CD14-positive monocyte (primary cell): Measurements from ENCODE around the gene BACH2. TPM values are rescaled to one million over a fixed set of nuclear protein-coding genes. Genes with fewer than 3 reads are reported as not detected.

ENCODE experiments used
- DNase-seq, 3 donors: peaks; one replicate each; pipeline ENCODE4 v3.0.0-alpha.2; 2011 to 2022
- H2AFZ ChIP-seq: 2 replicates; pipeline ENCODE4 v1.6.0; 2012; ENCODE audit warnings: mild to moderate bottlenecking, low read depth, low read length, inconsistent platforms; ENCODE audit not compliant: insufficient read depth, poor library complexity, severe bottlenecking
- H3K27ac ChIP-seq, 2 donors: 1 replicate in 1 of 2; 2 replicates in 1 of 2; pipeline ENCODE4 v1.5.1; 2012 to 2013; ENCODE audit warnings: low read length in 2 of 2, control low read depth in 1 of 2, inconsistent platforms in 1 of 2, low read depth in 1 of 2, mild to moderate bottlenecking in 1 of 2
- H3K27me3 ChIP-seq, 2 donors: one replicate each; pipeline versions ENCODE4 v1.6.0 to v1.6.1; 2011 to 2013; ENCODE audit warnings: low read length in 2 of 2; ENCODE audit not compliant: control insufficient read depth in 2 of 2, insufficient read depth in 2 of 2
- H3K36me3 ChIP-seq, 2 donors: replicated peaks in 1 of 2; 1 replicate in 1 of 2; 2 replicates in 1 of 2; pipeline versions ENCODE4 v1.5.1 to v1.6.1; 2012 to 2013; ENCODE audit warnings: low read length in 2 of 2, control low read depth in 1 of 2, inconsistent platforms in 1 of 2, mild to moderate bottlenecking in 1 of 2; ENCODE audit not compliant: insufficient read depth in 2 of 2, control insufficient read depth in 1 of 2
- H3K4me1 ChIP-seq, 2 donors: 1 replicate in 1 of 2; 2 replicates in 1 of 2; pipeline versions ENCODE4 v1.5.1 to v1.6.1; 2012 to 2013; ENCODE audit warnings: low read length in 2 of 2, control low read depth in 1 of 2, inconsistent platforms in 1 of 2, mild to moderate bottlenecking in 1 of 2, moderate library complexity in 1 of 2; ENCODE audit not compliant: insufficient read depth in 2 of 2, control insufficient read depth in 1 of 2
- H3K4me2 ChIP-seq: replicated peaks from 2 replicates; pipeline ENCODE3; 2012; ENCODE audit warnings: low read length, moderate library complexity, mild to moderate bottlenecking; ENCODE audit not compliant: poor library complexity, severe bottlenecking; ENCODE audit errors: extremely low read depth
- H3K4me3 ChIP-seq, 3 experiments: fragments of 200-600 bp in 1 of 3; sonication (generic) in 1 of 3; replicated peaks in 1 of 3; 1 replicate in 2 of 3; 2 replicates in 1 of 3; pipeline ENCODE4 v1.5.1; 2011 to 2013; ENCODE audit warnings: low read length in 3 of 3, mild to moderate bottlenecking in 3 of 3, control low read depth in 2 of 3, low read depth in 2 of 3, inconsistent platforms in 1 of 3, moderate library complexity in 1 of 3
- H3K79me2 ChIP-seq: 2 replicates; pipeline ENCODE4 v1.6.0; 2012; ENCODE audit warnings: mild to moderate bottlenecking, control low read depth, inconsistent platforms, low read length, moderate library complexity; ENCODE audit not compliant: insufficient read depth
- H3K9ac ChIP-seq: 2 replicates; pipeline ENCODE4 v1.6.0; 2017; ENCODE audit warnings: low read length, mild to moderate bottlenecking; ENCODE audit not compliant: insufficient read depth, poor library complexity, severe bottlenecking
- H3K9me3 ChIP-seq, 2 donors: replicated peaks in 1 of 2; 1 replicate in 1 of 2; 2 replicates in 1 of 2; pipeline versions ENCODE4 v1.5.1 to v1.6.1; 2012 to 2013; ENCODE audit warnings: low read length in 2 of 2, control low read depth in 1 of 2; ENCODE audit not compliant: control insufficient read depth in 1 of 2, insufficient read depth in 1 of 2
- H4K20me1 ChIP-seq: 2 replicates; pipeline ENCODE4 v1.6.0; 2012; ENCODE audit warnings: mild to moderate bottlenecking, low read length, control low read depth, moderate library complexity; ENCODE audit not compliant: insufficient read depth
- H3K27ac Mint-ChIP-seq, 7 donors: one replicate each; pipeline ENCODE4 v1.8.0; 2020; ENCODE audit warnings: mild to moderate bottlenecking in 7 of 7, mixed read lengths in 7 of 7, moderate library complexity in 6 of 7, inconsistent platforms in 2 of 7
- H3K27me3 Mint-ChIP-seq, 3 donors: one replicate each; pipeline ENCODE4 v1.8.0; 2021 to 2022; ENCODE audit warnings: low read depth in 3 of 3, mild to moderate bottlenecking in 3 of 3, mixed read lengths in 3 of 3, moderate library complexity in 3 of 3, inconsistent platforms in 1 of 3
- H3K36me3 Mint-ChIP-seq, 2 donors: one replicate each; pipeline ENCODE4 v1.8.0; 2020; ENCODE audit warnings: mixed read lengths in 2 of 2, inconsistent platforms in 1 of 2, mild to moderate bottlenecking in 1 of 2
- H3K4me1 Mint-ChIP-seq: one replicate; pipeline ENCODE4 v1.8.0; 2020; ENCODE audit warnings: mild to moderate bottlenecking, mixed read lengths
- H3K4me3 Mint-ChIP-seq, 2 donors: one replicate each; pipeline ENCODE4 v1.8.0; 2020; ENCODE audit warnings: mild to moderate bottlenecking in 2 of 2, mixed read lengths in 2 of 2, moderate library complexity in 1 of 2
- H3K9me3 Mint-ChIP-seq, 7 donors: one replicate each; pipeline ENCODE4 v1.8.0; 2020 to 2022; ENCODE audit warnings: mixed read lengths in 7 of 7, mild to moderate bottlenecking in 6 of 7, moderate library complexity in 6 of 7, inconsistent platforms in 2 of 7
- CTCF ChIP-seq: fragments of 200-600 bp; IDR thresholded peaks from one replicate; pipeline ENCODE4 v1.8.0; 2022; ENCODE audit warnings: antibody characterized with exemption, mild to moderate bottlenecking
- WGBS: methylation state at CpG from one replicate; pipeline ENCODE4 v1.1.5; 2013; ENCODE audit warnings: missing lambda C conversion rate; ENCODE audit not compliant: insufficient coverage; 5-methylcytosine and 5-hydroxymethylcytosine counted together
- intact Hi-C, 2 donors: fragments of 100-400 bp; cut with micrococcal nuclease; formaldehyde crosslinking; loops; one replicate each; pipeline versions ENCODE4 v1.15.0 to v1.15.1; 2023
- polyA plus RNA-seq, 3 donors: library from polyadenylated mRNA; depleted of rRNA in 1 of 3; unstranded in 2 of 3; stranded (reverse) in 1 of 3; fragments of 300-500 nt in 2 of 3; fragments of >200 nt in 1 of 3; fragmentation: Illumina TruSeq in 2 of 3; gene quantifications; 1 replicate in 2 of 3; 2 replicates in 1 of 3; pipeline ENCODE4 v1.2.3, GENCODE V29; 2012 to 2021

The BACH2 gene
- polyA plus RNA-seq, 3 donors = 0.04 to 0.09 (median 0.05) TPM

- DNase-seq = peak; percentile 72 to 93 (median 89)
- H3K27ac ChIP-seq = peak overlapping the region in 1 of 2 donors; percentile 64
- no peak overlapping the region for H3K9ac ChIP-seq
- peaks cover 0 to 6% of the 10 kb centered on the region in 2 donors for H3K36me3 Mint-ChIP-seq
- intact Hi-C loops = loop anchor here in 1 of 2 donors (10.0 kb wide), 1 partner anchor 762 kb away; no protein-coding TSS in a partner anchor
- no peaks in the 10 kb centered on the region for H3K9me3 ChIP-seq
- H3K4me3 Mint-ChIP-seq = no peak overlapping the region
- H3K27me3 ChIP-seq = no peaks in the 10 kb centered on the region
- peaks cover 59 to 60% of the 10 kb centered on the region in 2 donors for H3K4me1 ChIP-seq
- no peak overlapping the region for H3K4me3 ChIP-seq
- no peak overlapping the region for H2AFZ ChIP-seq
- H3K4me2 ChIP-seq = peak overlapping the region; percentile 31
- H3K4me1 Mint-ChIP-seq = peaks cover 71% of the 10 kb centered on the region
- no peak for TF ChIP-seq CTCF
- H3K36me3 ChIP-seq = no peaks in the 10 kb centered on the region
- no peaks in the 10 kb centered on the region for H4K20me1 ChIP-seq
- H3K27ac Mint-ChIP-seq = peak overlapping the region; percentile 67 to 95 (median 90)
- H3K79me2 ChIP-seq = no peaks in the 10 kb centered on the region
- H3K27me3 Mint-ChIP-seq = no peaks in the 10 kb centered on the region
- peaks cover 0 to 3% (median 0%) of the 10 kb centered on the region in 7 donors for H3K9me3 Mint-ChIP-seq
- WGBS = 0% methylated on average over 2 of the region's 3 CpGs
Observed at GRCh38 chr6:90106449-90106848, 190.2 kb downstream of the BACH2 start.

- no CpG with 5 or more reads among the region's 1 CpG for WGBS
- Histone ChIP-seq H3K4me3 (peak overlapping the region in 1 of 3 experiments; percentile 15), H4K20me1 (no peaks in the 10 kb centered on the region), H3K27ac (peak overlapping the region in 1 of 2 donors; percentile 64), H3K9ac (no peak overlapping the region), H3K27me3 (no peaks in the 10 kb centered on the region), H3K36me3 (no peaks in the 10 kb centered on the region), H3K4me1 (peaks cover 60 to 67% of the 10 kb centered on the region in 2 donors), H3K9me3 (no peaks in the 10 kb centered on the region), H3K79me2 (no peaks in the 10 kb centered on the region), H3K4me2 (peak overlapping the region; percentile 31), H2AFZ (no peak overlapping the region)
- Mint-ChIP-seq H3K27me3 (no peaks in the 10 kb centered on the region), H3K36me3 (peaks cover 0 to 6% of the 10 kb centered on the region in 2 donors), H3K9me3 (peaks cover 0 to 3% (median 0%) of the 10 kb centered on the region in 7 donors), H3K4me3 (peak overlapping the region in 1 of 2 donors; percentile 53), H3K27ac (peak overlapping the region; percentile 80 to 95 (median 90)), H3K4me1 (peaks cover 78% of the 10 kb centered on the region)
- no peak for TF ChIP-seq CTCF
- intact Hi-C loops = loop anchor here in 1 of 2 donors (10.0 kb wide), 1 partner anchor 761 kb away; no protein-coding TSS in a partner anchor
- peak; percentile 39 to 83 (median 81) for DNase-seq
Observed at GRCh38 chr6:90105506-90106170, 191.0 kb downstream of the BACH2 start.
